PC-3 (cell line): ENCODE data around the gene FICD.

Experiments
- CTCF ChIP-seq: fragments of 300-600 bp; sonication (generic); conservative IDR thresholded peaks from 2 replicates; pipeline ENCODE4 v1.5.1; 2017; ENCODE audit warnings: antibody characterized with exemption, low read depth, mild to moderate bottlenecking, low read length
- EZH2 ChIP-seq: fragments of 300-600 bp; sonication (generic); IDR thresholded peaks from one replicate; pipeline ENCODE4 v1.6.1; 2017; ENCODE audit warnings: antibody characterized with exemption, mild to moderate bottlenecking, low read length; ENCODE audit not compliant: unreplicated experiment

- TF ChIP-seq CTCF (no peak), EZH2 (no peak)
Observed at GRCh38 chr12:108484845-108485244, 30.2 kb upstream of the FICD start.
